ENCODE results near the gene HOXD11.

GRCh38 chr2:176138923-176139660 is 32.0 kb downstream of the HOXD11 start:
- TF ChIP-seq CTCF (IDR thresholded peaks at IDR 0.05): no peak
- TF ChIP-seq POLR2A (IDR thresholded peaks at IDR 0.05): no peak
- peak in 1 of 2 donors; percentile 5 for TF ChIP-seq EP300 (IDR thresholded peaks at IDR 0.05)
